H1 (cell line): ENCODE data around the gene MIPOL1. TPM values are rescaled to one million over a fixed set of nuclear protein-coding genes. Genes with fewer than 3 reads are reported as not detected.

Experiments
- BCL11A ChIP-seq, 2 experiments: IDR thresholded peaks; one replicate each; pipeline ENCODE4 v1.6.1; 2011; ENCODE audit warnings: low read depth in 2 of 2, low read length in 2 of 2, mild to moderate bottlenecking in 2 of 2
- EZH2 ChIP-seq: fragments of 200-600 bp; sonication (generic); IDR thresholded peaks from 2 replicates; pipeline ENCODE4 v1.7.1; 2012; ENCODE audit warnings: low read depth, mild to moderate bottlenecking, moderate library complexity, low read length, inconsistent platforms; ENCODE audit not compliant: severe bottlenecking
- JUN ChIP-seq: IDR thresholded peaks from 2 replicates; pipeline ENCODE4 v1.6.1; 2011; ENCODE audit warnings: low read depth, mild to moderate bottlenecking, improper control_type of control experiment, low read length
- SP2 ChIP-seq: IDR thresholded peaks from 2 replicates; pipeline ENCODE4 v1.6.1; 2012; ENCODE audit warnings: mild to moderate bottlenecking, low read length, inconsistent platforms
- polyA plus RNA-seq, 7 experiments: library from polyadenylated mRNA; depleted of rRNA in 3 of 7; stranded (reverse) in 5 of 7; unstranded in 2 of 7; fragments of >200 nt in 5 of 7; fragments of 200-250 nt in 2 of 7; gene quantifications; 1 replicate in 5 of 7; 2 replicates in 1 of 7; 4 replicates in 1 of 7; pipeline versions ENCODE4 v1.2.1 to v1.2.3, GENCODE V29; 2011 to 2013; ENCODE audit warnings: missing spikeins in 2 of 7, mixed read lengths in 2 of 7
- total RNA-seq: library from RNA; stranded (reverse); fragmentation: NEBNext Ultra II Directional; extraction: Animal tissue kit (Norgen Biotek cat#: 25700); gene quantifications from 2 replicates; pipeline ENCODE4 v1.2.1, GENCODE V29; 2021

MIPOL1 gene
- total and polyA plus RNA-seq, 2 of the 8 experiments (the other 6 are each of a cell fraction or from before 2014, with no cell fraction given) = 2.8 to 23.9 TPM

DNA sequence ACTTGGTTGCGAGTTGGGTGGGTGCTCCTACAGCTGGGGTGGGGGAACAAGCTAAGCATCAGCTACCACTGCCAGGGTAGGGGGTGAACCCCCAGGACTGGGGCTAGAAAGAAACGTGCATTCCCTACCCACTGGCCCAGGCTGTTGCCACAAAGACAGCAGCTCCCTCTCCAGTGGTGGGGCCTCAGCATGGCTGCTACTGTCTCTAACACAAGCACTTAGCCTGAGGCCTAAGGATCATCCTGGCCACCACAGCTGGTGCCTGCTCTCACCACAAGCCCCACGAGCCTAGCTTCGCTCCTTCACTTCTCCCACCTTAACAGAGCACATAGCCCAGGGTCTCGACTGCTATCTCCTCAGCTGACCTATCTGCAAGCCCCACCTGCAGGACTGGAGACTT, 44.3 kb upstream of the MIPOL1 start (continued):
- no peak for TF ChIP-seq JUN
- no peak for TF ChIP-seq EZH2
- no peak for TF ChIP-seq BCL11A (IDR thresholded peaks at IDR 0.05; ENCODE audit: low read depth in 2 of 2, low read length in 2 of 2)
- TF ChIP-seq SP2 = no peak
